ENCODE data around the gene ADH4. TPM values are rescaled to one million over a fixed set of nuclear protein-coding genes. Genes with fewer than 3 reads are reported as not detected.
A peak's percentile ranks its signal among the peaks of the same experiment; 100 is the strongest.
"Not testable (repeated sequence)": the region's sequence is repeated elsewhere in the genome, so short reads cannot be mapped to it uniquely, and the experiment has no call there.

The ADH4 gene
- total RNA-seq: not detected

GRCh38 chr4:99144070-99144469 is at the start of gene ADH4:
Gene ADH4, minus strand, starts transcription at chr4:99144297. Its CDS starts 75 bp downstream, at chr4:99144222.
- no peak for DNase-seq

GRCh38 chr4:99190336-99190735 is 46.2 kb upstream of the ADH4 start:
- no peak for DNase-seq

- not testable (repeated sequence) for DNase-seq
Observed at GRCh38 chr4:99189900-99190299, 45.8 kb upstream of the ADH4 start.

- no peak for DNase-seq
Observed at GRCh38 chr4:99186029-99186428, 41.9 kb upstream of the ADH4 start.

GRCh38 chr4:99185581-99185980 is 41.5 kb upstream of the ADH4 start:
- DNase-seq: no peak

- DNase-seq: peak; percentile 59
Observed at GRCh38 chr4:99180382-99181070, 36.4 kb upstream of the ADH4 start.

- DNase-seq: no peak
Observed at GRCh38 chr4:99179626-99180025, 35.5 kb upstream of the ADH4 start.

GRCh38 chr4:99179178-99179577 is 35.1 kb upstream of the ADH4 start:
- DNase-seq: no peak

- no peak for DNase-seq
Observed at GRCh38 chr4:99166544-99166943, 22.4 kb upstream of the ADH4 start.

GRCh38 chr4:99165978-99166377 is 21.9 kb upstream of the ADH4 start:
- DNase-seq: no peak

GRCh38 chr4:99161373-99162099 is 17.4 kb upstream of the ADH4 start:
- DNase-seq: no peak

- no peak for DNase-seq
Observed at GRCh38 chr4:99159699-99160098, 15.6 kb upstream of the ADH4 start.

- DNase-seq: no peak
Observed at GRCh38 chr4:99157478-99157935, 13.4 kb upstream of the ADH4 start.

- DNase-seq: no peak
Observed at GRCh38 chr4:99156992-99157391, 12.9 kb upstream of the ADH4 start.

- DNase-seq: no peak
Observed at GRCh38 chr4:99154658-99155342, 10.7 kb upstream of the ADH4 start.

- no peak for DNase-seq
Observed at GRCh38 chr4:99151995-99152394, 7.9 kb upstream of the ADH4 start.

GRCh38 chr4:99151452-99151851 is 7.4 kb upstream of the ADH4 start:
- no peak for DNase-seq

- no peak for DNase-seq
Observed at GRCh38 chr4:99149426-99150019, 5.4 kb upstream of the ADH4 start.

- DNase-seq: no peak
Observed at GRCh38 chr4:99148550-99148949, 4.5 kb upstream of the ADH4 start.

GRCh38 chr4:99144587-99144986 is 490 bp upstream of the ADH4 start:
- DNase-seq: no peak

GRCh38 chr4:99136329-99136728 is 7.8 kb downstream of the ADH4 start:
- no peak for DNase-seq

GRCh38 chr4:99135541-99136162 is 8.4 kb downstream of the ADH4 start:
- DNase-seq: no peak
